Peyer's patch (tissue), 4 donors: ENCODE data around the gene HABP4. TPM values are rescaled to one million over a fixed set of nuclear protein-coding genes. Genes with fewer than 3 reads are reported as not detected.

Source experiments
- DNase-seq, 3 donors: peaks; one replicate each; pipeline ENCODE4 v3.0.0-alpha.2; 2017 to 2019
- H3K27ac ChIP-seq, 4 donors: fragments of 200-600 bp; sonication (generic); one replicate each; pipeline ENCODE4 v1.5.1; 2016 to 2019
- H3K27me3 ChIP-seq, 2 donors: fragments of 200-600 bp; sonication (generic); one replicate each; pipeline ENCODE4 v1.5.1; 2019
- H3K36me3 ChIP-seq, 3 donors: fragments of 200-600 bp; sonication (generic); one replicate each; pipeline ENCODE4 v1.5.1; 2016 to 2019
- H3K4me1 ChIP-seq, 4 donors: fragments of 200-600 bp; sonication (generic); one replicate each; pipeline ENCODE4 v1.5.1; 2016 to 2019
- H3K4me3 ChIP-seq, 4 donors: fragments of 200-600 bp; sonication (generic); 1 replicate in 3 of 4; 2 replicates in 1 of 4; pipeline ENCODE4 v1.5.1; 2016 to 2019; ENCODE audit warnings: mild to moderate bottlenecking in 1 of 4
- H3K9me3 ChIP-seq, 4 donors: fragments of 200-600 bp; sonication (generic); one replicate each; pipeline ENCODE4 v1.5.1; 2016 to 2019; ENCODE audit warnings: mild to moderate bottlenecking in 1 of 4
- POLR2A ChIP-seq, 2 donors: fragments of 450-650 bp; IDR thresholded peaks; one replicate each; pipeline ENCODE4 v1.5.1; 2017; ENCODE audit warnings: antibody characterized with exemption in 2 of 2, mild to moderate bottlenecking in 2 of 2, moderate library complexity in 2 of 2
- total RNA-seq, 4 donors: library from RNA; depleted of rRNA; stranded (reverse); fragments of >200 nt; gene quantifications; one replicate each; pipeline ENCODE4 v1.1.0, GENCODE V29; 2016
- TF ChIP-seq, protein P1 (sequence below), 6 experiments: fragments of 450-650 bp in 4 of 6; fragments of 200-600 bp in 2 of 6; sonication (generic) in 1 of 6; IDR thresholded peaks; one replicate each; pipeline ENCODE4 v1.5.1; 2017 to 2019; ENCODE audit warnings: antibody characterized with exemption in 6 of 6, mild to moderate bottlenecking in 3 of 6, moderate library complexity in 1 of 6

HABP4 gene
- total RNA-seq, 4 donors from 2014 or later: 3.2 to 19.8 (median 5.1) TPM

DNA sequence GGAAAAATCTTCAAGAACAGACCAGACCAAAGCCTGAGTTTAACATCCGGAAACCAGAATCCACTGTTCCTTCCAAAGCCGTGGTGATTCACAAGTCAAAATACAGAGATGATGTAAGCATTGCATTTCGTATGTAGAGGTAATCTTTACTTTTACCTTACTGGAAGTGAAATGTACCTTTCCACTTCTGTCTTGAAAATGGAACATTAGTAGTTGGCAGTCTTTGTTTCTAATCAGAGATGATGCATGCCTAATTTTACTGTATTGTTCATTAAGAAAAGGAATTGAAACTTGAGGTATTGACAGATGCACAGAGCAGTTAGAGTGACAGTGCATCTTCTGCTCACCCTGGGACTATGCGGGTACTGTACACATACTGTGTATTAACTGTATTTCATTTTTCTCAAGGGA lies 34.6 kb downstream of the HABP4 start:
- no peak for TF ChIP-seq POLR2A (IDR thresholded peaks at IDR 0.05)
- TF ChIP-seq, protein P1, sequence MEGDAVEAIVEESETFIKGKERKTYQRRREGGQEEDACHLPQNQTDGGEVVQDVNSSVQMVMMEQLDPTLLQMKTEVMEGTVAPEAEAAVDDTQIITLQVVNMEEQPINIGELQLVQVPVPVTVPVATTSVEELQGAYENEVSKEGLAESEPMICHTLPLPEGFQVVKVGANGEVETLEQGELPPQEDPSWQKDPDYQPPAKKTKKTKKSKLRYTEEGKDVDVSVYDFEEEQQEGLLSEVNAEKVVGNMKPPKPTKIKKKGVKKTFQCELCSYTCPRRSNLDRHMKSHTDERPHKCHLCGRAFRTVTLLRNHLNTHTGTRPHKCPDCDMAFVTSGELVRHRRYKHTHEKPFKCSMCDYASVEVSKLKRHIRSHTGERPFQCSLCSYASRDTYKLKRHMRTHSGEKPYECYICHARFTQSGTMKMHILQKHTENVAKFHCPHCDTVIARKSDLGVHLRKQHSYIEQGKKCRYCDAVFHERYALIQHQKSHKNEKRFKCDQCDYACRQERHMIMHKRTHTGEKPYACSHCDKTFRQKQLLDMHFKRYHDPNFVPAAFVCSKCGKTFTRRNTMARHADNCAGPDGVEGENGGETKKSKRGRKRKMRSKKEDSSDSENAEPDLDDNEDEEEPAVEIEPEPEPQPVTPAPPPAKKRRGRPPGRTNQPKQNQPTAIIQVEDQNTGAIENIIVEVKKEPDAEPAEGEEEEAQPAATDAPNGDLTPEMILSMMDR (IDR thresholded peaks at IDR 0.05): no peak
- no peaks in the 10 kb centered on the region for H3K27me3 ChIP-seq
- H3K27ac ChIP-seq: no peak overlapping the region
- no peak overlapping the region for H3K4me3 ChIP-seq
- DNase-seq: no peak
- H3K36me3 ChIP-seq: peaks cover 0 to 15% (median 0%) of the 10 kb centered on the region in 3 donors
- no peaks in the 10 kb centered on the region for H3K4me1 ChIP-seq
- H3K9me3 ChIP-seq: no peaks in the 10 kb centered on the region

DNA sequence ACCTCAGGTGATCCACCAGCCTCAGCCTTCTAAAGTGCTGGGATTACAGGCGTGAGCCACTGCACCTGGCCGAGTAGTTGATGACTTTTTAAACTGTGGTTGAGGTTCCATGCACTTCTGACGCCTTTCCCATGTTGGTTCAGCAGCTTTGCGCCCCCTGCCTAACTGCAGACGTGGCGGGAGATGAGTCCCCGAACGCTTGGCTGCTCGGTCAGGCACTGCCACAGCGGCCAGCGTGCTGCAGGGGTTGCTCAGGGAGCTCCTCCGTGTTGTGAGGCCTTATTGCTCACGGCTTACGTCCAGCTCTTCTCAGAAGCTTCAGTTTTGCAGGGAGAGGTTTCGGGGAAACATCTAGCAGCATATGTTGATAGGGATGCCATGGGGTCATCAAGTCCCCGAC lies 35.3 kb downstream of the HABP4 start:
- Histone ChIP-seq H3K4me1 (no peaks in the 10 kb centered on the region), H3K4me3 (no peak overlapping the region), H3K9me3 (no peaks in the 10 kb centered on the region), H3K36me3 (peaks cover 0 to 21% (median 0%) of the 10 kb centered on the region in 3 donors), H3K27ac (no peak overlapping the region), H3K27me3 (no peaks in the 10 kb centered on the region)
- no peak for TF ChIP-seq POLR2A (IDR thresholded peaks at IDR 0.05)
- TF ChIP-seq, protein P1 (IDR thresholded peaks at IDR 0.05): no peak
- no peak for DNase-seq

DNA sequence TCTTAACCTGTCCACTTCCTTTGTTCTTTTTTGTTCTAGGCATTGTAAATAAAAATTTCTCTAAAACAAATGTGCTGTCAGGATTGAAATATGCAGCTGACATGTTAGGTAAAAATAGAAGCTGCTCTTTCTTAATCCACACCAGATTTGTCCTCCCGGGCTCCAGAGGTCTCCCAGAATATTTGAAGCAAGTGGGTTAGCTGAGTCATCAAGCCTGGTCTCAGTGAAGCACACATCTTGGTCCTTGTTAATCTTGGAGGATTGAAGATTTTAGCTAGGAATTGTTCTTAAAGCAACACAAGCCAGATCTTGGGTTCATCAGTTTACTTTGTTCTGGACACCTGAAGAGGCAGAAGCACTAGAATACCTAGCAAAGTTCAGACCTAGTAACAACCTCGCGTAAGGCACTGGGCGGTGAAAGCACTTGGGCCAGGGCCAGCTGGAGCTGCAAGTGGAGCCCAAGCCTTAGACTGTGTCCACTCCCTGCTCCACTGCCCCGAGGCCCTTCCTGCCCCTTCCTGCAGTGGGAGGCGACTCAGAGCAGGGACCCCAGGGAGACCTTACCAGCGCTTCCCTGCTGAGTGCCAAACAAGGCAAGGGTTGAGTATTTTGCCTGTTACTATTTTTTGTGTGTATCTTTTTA lies 36.5 kb downstream of the HABP4 start:
- Histone ChIP-seq H3K27ac (no peak overlapping the region), H3K4me3 (no peak overlapping the region), H3K4me1 (no peaks in the 10 kb centered on the region), H3K9me3 (no peaks in the 10 kb centered on the region), H3K36me3 (peaks cover 0 to 30% (median 0%) of the 10 kb centered on the region in 3 donors), H3K27me3 (no peaks in the 10 kb centered on the region)
- no peak for TF ChIP-seq POLR2A (IDR thresholded peaks at IDR 0.05)
- TF ChIP-seq, protein P1 (IDR thresholded peaks at IDR 0.05): no peak
- no peak for DNase-seq

GRCh38 chr9:96487029-96487396 lies 37.0 kb downstream of the HABP4 start:
- DNase-seq: no peak
- no peaks in the 10 kb centered on the region for H3K27me3 ChIP-seq
- no peaks in the 10 kb centered on the region for H3K4me1 ChIP-seq
- no peak overlapping the region for H3K27ac ChIP-seq
- peaks cover 0 to 32% (median 0%) of the 10 kb centered on the region in 3 donors for H3K36me3 ChIP-seq
- H3K9me3 ChIP-seq: no peaks in the 10 kb centered on the region
- H3K4me3 ChIP-seq: no peak overlapping the region
- TF ChIP-seq, protein P1 (IDR thresholded peaks at IDR 0.05): no peak
- no peak for TF ChIP-seq POLR2A (IDR thresholded peaks at IDR 0.05)

DNA sequence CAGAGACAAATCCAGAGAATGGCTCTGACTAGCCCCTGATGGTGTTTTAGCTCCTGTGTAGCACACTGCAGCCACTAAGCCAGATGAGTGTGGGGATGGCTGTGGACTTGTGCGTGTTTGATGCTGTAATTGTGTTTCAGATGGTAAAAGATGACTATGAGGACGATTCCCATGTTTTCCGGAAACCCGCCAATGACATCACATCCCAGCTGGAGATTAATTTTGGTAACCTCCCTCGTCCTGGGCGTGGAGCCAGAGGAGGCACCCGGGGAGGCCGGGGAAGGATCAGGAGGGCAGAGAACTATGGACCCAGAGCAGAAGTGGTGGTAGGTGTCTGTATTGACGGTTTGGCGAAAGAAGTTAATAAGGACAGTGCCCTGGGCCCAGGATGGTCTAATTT lies 38.0 kb downstream of the HABP4 start:
- no peak for DNase-seq
- Histone ChIP-seq H3K27me3 (no peaks in the 10 kb centered on the region), H3K9me3 (no peaks in the 10 kb centered on the region), H3K4me3 (no peak overlapping the region), H3K36me3 (peaks cover 0 to 36% (median 0%) of the 10 kb centered on the region in 3 donors), H3K4me1 (no peaks in the 10 kb centered on the region), H3K27ac (no peak overlapping the region)
- TF ChIP-seq POLR2A (IDR thresholded peaks at IDR 0.05): no peak
- TF ChIP-seq, protein P1 (IDR thresholded peaks at IDR 0.05): no peak
